GM08714 (cell line): ENCODE results near the gene PIGZ.

ENCODE experiments used
- H3K4me3 ChIP-seq: fragments of 200-500 bp; sonication (Bioruptor generic); 2 replicates; pipeline ENCODE4 v1.5.1; 2014; ENCODE audit warnings: mild to moderate bottlenecking, low read length, inconsistent platforms
- ZNF274 ChIP-seq: IDR thresholded peaks from 2 replicates; pipeline ENCODE4 v1.6.1; 2012; ENCODE audit warnings: mild to moderate bottlenecking, low read depth, low read length

Gene PIGZ

DNA sequence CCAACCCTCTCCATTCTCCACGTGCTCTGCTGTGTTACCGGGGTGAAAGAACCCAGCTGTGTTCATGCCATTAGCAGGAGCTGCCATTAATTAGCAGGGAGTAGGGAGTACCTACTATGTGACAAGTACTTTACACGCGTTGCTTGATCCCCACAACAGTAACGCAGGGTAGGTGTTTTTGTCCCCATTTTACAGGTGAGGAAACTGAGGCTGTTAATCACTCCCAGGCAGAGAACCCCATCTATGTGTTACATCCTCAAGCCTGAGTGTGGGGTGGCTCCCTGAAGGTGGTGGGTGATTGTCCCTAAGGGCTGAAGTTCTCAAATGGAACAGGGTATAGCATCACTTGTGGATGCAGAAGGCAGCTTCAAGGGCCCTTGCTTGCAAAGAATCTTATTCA, 38.2 kb upstream of the PIGZ start:
- no peak overlapping the region for H3K4me3 ChIP-seq
- no peak for TF ChIP-seq ZNF274

DNA sequence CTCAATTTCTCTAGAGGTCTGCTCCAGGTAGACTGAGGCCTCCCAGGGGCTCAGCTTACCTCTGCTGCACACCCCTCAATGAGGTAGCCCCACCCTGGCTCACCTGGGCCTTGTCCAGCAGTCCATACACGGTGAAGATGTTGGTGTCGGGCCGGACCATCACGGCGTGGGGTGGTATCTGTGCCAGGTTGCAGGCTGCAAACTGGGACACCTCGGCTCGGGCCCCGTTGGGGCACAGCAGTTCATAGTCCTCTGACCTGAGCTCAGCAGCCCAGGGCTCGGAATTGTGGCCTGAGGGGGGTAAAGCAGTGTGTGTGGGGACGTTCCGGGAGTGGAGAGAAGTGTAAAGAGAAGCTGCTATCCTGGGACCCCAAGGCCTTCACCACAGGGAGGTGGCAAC, 37.8 kb upstream of the PIGZ start:
- H3K4me3 ChIP-seq = no peak overlapping the region
- no peak for TF ChIP-seq ZNF274

DNA sequence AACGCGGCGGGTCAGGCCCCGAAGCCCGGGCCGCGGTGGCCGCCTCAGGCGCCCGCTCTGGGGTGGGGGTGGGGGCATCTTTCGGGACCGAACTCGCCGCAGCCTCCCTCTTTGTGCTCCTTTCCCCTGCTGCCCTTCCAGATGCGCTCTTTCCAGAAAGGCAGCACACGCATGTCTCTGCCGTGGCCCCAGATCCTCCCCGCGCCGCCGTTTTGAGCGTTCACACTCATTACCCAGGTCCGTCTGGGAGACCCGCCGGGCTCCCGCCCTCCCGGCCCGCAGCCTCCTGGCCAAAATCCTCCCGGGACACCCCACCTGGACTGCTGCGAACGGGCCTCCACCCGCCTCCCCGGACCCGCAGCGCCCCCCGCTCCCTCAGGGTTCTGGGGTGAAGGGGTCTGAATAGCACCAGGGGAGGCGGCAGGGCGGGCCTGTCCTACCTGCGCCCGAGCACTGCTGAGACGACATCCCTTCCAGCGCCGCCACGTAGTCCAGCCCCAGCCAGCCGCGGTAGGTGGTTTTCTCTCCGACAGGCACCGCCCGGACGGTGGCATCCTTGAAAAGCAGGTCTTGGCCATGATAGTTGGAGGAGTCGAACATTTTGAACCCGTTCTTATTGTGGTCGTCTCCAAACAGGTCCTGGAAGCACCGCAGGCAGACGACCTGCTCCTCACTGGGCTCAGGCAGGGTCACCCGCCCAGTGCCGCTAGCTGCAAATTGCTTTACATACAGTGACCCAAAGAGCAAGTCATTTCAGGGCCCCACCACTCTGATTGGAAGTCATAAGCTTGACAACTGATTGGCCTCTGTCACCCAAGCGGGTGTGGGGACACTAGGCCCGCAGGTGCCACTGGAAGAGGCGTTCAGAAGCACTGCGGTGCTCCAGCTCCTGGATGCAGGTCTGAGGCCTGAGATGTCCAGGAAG, 35.1 kb upstream of the PIGZ start:
- peak overlapping the region; percentile 47; the same call in 1 of the 2 replicates for H3K4me3 ChIP-seq
- TF ChIP-seq ZNF274 = no peak

DNA sequence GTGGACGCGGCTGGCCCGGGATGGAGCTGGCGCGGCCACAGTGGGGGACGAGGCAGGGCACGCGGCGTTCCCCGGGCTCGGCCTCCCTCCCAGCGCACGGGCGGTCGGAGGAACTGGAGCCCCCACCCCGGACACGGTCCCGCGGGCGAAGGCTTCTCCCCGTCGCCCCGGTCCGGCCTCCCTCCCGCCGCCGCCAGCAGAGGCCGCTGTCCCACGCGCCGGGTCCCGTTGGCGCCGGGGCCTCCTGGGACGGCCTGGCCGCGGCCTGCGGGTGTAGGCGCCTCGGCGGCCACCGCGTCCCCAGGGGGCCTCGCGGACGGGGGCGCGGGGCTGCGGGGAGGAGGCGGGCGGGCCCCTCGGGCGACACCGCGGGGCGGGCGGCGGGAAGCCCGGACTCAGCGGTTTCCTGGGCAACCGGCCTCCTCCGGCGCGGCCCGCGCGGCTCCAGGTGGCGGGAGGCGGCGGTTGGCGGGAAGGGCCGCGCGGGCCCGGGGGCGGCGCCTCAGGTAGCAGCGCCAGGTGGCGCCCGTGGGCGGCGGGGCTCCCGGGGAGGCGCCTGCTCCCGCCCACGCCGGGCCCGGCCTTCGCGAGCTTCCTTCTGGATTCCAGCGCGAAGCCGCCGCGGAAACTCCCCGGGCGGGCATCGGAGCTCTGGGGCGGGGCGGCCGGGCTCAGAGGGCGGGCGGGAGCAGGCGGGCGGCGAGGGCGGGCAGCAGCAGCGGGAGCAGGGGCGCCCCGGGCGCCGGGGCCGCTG, 34.2 kb upstream of the PIGZ start:
- TF ChIP-seq ZNF274 = no peak
- H3K4me3 ChIP-seq = peak overlapping the region; percentile 47; the same call in 1 of the 2 replicates

DNA sequence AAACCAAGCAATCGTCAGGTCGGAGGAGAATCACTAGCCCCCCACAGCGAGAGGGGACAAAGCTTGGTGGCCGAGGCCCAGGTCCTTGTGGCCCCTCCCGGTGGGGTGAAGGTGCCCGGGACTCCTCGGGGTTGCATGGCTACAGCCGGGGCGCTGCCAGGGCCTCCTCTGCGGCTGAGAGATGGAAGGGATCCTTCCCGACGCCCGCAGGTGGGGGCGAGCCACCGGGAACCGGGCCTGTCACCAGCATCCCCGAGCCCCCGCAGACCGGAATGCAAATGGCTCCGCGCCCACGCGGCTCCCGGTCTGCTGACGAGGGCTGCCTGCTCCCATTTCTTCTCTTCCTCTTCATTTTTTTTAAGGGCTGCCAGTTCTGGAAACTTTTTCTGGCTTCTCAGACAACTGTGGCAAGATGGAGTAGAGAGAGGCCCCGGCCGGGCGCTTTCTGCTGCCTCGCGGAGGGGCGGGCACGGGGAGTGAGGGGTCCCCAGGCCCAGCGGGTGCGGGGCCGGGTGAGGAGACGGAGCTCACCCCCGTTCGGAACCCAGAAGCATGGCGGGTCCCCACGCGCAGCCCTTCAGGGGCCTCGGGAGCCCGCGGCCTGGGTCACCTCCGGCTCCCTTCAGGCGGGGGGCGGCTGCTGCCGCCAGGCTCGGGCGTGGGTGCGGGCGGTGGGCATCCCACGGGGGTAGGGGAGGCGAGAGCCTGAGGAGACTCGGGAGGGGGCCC, 33.5 kb upstream of the PIGZ start:
- TF ChIP-seq ZNF274 = no peak
- H3K4me3 ChIP-seq = peak overlapping the region; percentile 47; the same call in 1 of the 2 replicates

DNA sequence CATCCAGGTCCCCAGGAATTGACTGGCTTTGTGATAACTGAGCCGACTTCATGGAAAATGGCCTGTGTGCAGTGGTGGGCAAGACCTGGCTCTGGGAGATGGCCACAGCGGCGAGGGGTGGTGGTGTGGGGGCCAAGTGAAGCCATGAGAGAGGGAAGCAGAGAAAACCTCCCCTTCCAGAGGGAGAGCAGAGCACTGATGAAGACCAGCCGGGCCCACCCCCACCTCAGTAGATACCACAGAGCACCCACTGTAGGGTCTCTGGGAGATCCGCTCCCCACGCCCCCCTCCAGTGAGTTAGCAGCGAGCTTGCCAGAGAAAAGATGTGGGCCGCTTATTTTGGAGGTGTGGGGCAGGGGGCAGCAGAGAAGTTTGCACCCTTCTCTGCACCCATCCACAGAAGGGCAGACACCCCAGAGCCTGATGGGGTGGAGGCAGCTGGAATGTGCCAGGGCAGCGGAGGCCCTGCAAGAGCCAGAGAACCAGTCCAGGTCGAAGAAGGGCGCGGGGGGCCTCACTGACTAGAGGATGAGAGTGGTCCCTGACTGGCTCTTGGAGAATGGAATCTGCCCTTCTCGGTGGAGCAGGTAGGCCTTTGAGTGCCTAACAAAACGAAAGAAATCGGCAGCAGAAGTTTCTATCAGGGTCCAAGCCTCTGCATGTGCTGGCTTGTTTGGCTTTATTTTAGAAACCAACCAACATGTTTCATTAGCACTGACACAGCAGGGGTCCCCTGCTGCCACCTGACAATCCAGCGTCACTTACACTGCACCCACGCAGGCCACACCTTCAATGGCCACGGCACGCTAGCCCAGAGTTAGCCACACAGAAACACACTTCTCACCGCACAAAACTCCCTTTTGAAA, 32.7 kb upstream of the PIGZ start:
- TF ChIP-seq ZNF274 = no peak

DNA sequence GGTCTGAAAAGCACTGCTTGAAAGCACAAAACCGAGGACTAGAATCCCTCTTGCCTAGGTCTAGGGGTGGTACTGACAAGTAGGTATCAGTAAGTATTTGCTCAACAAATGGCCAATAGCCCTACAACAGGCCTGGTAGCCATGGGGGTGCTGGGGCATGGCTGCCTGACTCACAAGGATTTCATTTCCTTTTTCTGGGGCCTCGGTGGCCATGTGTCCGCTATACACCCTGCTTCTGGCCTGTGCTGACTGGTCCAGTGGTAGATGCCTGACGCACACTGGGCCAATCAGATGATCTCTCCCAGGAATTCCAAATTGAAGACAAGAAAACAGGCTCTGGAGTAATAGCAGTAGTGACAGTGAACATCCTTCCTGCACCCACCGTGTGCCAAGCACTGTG, 31.6 kb upstream of the PIGZ start:
- TF ChIP-seq ZNF274 = no peak

More for the DNA sequence above, 32.7 kb upstream of the PIGZ start:
- no peak overlapping the region for H3K4me3 ChIP-seq

DNA sequence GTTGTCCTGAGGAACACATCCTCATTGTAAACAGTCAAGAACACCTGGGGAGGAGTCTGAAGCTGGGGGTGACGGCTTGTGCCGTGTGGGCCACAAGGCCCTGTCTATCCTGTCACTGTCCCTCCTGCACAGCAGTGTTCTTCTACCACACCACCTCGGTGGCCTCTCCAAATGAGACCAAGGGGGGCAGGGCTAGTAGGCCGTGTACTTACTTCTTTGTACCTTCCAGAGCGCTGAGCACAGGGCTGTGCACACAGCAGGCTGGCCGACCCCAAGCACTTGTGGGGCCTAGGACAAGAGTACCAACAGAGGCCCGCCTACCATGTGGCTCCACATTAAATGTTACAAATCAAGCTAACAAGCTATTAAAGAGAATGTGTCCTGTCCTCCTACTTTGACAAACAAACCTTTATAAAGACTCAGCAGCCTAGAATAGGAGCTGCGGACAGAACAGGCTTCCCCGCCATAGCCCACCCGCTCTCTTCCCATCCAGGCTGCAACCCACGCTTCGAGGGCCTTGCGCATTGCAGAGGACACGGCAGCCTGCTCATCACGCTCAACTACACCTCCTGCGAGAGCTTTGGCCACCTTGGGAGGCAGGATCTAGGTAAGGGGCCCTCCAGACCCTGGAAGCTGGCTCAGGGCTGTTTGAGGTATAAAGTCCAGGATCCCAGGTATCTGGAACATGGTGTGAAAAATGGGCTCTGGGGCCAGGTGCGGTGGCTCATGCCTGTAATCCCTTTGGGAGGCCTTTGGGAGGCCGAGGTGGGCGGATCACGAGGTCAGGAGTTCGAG, 30.5 kb upstream of the PIGZ start:
- no peak for TF ChIP-seq ZNF274
- H3K4me3 ChIP-seq = no peak overlapping the region

More for the DNA sequence above, 31.6 kb upstream of the PIGZ start:
- no peak overlapping the region for H3K4me3 ChIP-seq

DNA sequence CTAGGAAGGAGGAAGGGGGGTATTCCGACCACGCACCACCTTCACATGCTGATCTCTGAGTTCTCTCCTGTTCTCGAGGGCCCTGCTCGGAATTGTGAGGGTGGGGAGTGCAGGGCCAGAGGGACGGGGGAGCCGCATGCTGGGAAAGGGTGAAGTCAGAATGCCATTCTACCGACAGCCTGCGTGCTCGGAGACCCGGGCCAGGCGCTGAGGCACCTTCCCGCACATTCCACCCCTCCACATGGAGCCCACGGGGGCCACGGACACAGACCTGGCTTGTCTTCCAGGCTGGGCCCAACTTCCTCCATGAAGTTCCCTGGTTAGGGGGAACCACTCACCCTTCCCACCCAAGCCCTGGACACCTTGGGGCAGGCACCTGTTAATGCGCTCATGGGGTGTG, 28.7 kb upstream of the PIGZ start:
- no peak overlapping the region for H3K4me3 ChIP-seq
- TF ChIP-seq ZNF274 = no peak

DNA sequence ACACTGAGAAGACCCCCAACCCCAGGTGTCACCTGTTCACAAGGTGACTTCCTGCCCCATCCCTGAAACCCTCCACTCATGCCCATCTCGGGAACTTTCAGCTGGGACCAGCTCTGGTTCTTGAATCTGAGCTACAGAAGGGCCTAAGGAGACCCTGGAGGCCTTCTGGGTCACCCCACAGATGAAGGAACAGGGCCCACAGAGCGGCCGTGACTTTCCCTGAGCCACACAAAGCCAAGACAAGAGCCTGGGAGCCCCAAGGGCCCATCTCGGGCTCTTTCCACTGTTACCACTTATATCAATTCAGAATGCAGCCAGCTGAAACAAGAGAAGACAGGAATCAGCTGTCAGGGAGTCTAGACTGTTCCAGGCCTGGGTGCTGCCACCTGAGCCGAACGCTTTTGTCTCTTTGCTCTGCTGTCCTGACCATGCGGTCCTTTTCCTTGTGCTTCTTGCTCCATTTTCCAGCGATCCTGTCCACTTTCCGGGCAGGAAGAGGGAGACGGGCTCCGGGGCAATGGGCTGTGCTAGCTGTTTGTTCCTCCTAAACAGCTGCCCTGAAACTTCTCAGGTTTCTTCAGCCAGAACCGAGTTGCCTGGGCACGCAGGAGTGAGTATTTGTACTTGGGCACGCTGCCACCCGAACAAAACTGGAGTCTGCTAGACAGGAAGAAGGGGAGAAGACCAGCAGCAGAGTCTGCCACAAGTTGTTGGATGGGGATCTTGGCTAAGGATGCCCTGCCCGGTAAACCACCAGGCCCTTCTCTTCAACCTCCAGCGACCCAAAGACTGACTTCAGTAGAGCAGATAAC, 28.0 kb upstream of the PIGZ start:
- no peak overlapping the region for H3K4me3 ChIP-seq
- no peak for TF ChIP-seq ZNF274

DNA sequence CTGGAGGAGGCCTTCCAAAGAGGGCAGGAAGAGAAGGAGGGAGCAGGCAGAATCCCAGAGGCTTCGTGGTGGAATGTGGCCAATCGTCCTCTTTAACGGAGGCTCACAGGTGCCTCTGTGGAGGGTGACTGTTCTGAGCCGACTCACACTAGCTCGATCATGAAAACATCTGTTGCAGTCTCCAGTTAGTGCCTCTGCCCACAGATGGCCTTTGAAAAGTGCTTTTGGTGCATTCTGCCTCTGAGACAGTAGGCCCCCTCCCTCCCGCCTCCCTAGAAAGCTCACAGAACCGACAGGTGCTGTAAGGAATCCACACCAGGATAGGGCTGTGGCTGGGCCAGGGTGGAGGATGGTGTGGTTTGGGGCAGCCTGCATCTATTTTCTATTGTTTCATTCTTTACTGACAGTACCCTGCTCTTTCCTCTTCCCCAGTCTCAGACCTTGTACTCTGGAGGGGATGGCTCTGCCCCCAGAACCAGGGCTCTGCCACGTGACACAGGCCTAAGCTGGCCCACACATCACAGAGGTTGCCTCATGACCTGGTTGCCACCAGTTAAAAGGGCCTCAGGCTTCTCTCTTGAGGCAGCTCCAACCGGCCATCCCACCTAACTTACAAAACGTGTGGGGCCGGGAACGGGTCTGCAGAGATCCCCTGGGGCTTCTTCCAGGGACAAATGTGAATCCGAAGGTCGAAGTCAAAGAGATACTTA, 27.2 kb upstream of the PIGZ start:
- H3K4me3 ChIP-seq = no peak overlapping the region
- no peak for TF ChIP-seq ZNF274
